Gastrocnemius medialis (tissue), 4 donors: Measurements from ENCODE around the gene PACSIN1.

Experiments
- POLR2A ChIP-seq, 2 donors: fragments of 450-650 bp; IDR thresholded peaks; one replicate each; pipeline ENCODE4 v1.6.1; 2017; ENCODE audit warnings: antibody characterized with exemption in 2 of 2, mild to moderate bottlenecking in 2 of 2, moderate library complexity in 2 of 2
- TF ChIP-seq, protein P1 (sequence below), 5 experiments: fragments of 450-650 bp in 3 of 5; fragments of 200-600 bp in 2 of 5; sonication (generic) in 2 of 5; IDR thresholded peaks in 4 of 5; conservative IDR thresholded peaks in 1 of 5; 1 replicate in 4 of 5; 2 replicates in 1 of 5; pipeline ENCODE4 v1.5.1; 2016 to 2019; ENCODE audit warnings: antibody characterized with exemption in 5 of 5, mild to moderate bottlenecking in 3 of 5, moderate library complexity in 3 of 5

DNA sequence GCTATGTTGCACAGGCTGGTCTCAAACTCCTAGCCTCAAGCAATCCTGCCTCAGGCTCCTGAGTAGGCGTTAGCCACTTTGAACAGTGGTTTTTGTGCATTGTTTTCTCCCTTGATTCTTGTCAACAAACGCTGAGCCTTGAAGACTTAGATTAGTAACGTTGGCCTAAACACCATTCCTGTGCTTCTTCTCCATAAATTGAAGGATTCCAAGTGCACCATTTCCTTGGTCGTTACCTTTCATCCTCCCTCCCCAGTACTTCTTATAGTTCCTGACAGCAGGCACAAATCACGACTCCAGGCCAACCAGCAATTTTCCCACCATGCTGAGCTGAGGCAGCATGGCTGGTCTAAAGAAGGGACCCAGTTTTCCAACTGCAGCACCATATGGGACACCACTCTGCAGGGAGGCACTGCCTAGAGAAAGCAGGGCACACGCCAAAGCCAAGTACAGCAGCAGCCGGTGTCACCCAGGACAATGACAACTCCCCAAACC, 49.0 kb upstream of the PACSIN1 start:
- TF ChIP-seq, protein P1, sequence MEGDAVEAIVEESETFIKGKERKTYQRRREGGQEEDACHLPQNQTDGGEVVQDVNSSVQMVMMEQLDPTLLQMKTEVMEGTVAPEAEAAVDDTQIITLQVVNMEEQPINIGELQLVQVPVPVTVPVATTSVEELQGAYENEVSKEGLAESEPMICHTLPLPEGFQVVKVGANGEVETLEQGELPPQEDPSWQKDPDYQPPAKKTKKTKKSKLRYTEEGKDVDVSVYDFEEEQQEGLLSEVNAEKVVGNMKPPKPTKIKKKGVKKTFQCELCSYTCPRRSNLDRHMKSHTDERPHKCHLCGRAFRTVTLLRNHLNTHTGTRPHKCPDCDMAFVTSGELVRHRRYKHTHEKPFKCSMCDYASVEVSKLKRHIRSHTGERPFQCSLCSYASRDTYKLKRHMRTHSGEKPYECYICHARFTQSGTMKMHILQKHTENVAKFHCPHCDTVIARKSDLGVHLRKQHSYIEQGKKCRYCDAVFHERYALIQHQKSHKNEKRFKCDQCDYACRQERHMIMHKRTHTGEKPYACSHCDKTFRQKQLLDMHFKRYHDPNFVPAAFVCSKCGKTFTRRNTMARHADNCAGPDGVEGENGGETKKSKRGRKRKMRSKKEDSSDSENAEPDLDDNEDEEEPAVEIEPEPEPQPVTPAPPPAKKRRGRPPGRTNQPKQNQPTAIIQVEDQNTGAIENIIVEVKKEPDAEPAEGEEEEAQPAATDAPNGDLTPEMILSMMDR (IDR thresholded peaks at IDR 0.05 in 4 of 5, conservative IDR thresholded peaks at IDR 0.05 in 1 of 5), result no peak
- no peak for TF ChIP-seq POLR2A (IDR thresholded peaks at IDR 0.05)
